Epithelial cell of esophagus (primary cell): ENCODE results near the gene ZNF200.
A peak's percentile ranks its signal among the peaks of the same experiment; 100 is the strongest.

Experiments
- DNase-seq: peaks from one replicate; pipeline ENCODE4 v3.0.0; 2010; ENCODE audit warnings: low read depth
- H3K4me3 ChIP-seq: 2 replicates; pipeline ENCODE4 v1.5.1; 2011; ENCODE audit warnings: mild to moderate bottlenecking, low read length, control low read depth
- TF ChIP-seq, protein P1 (sequence below): IDR thresholded peaks from 2 replicates; pipeline ENCODE4 v1.5.1; 2011; ENCODE audit warnings: low read depth, mild to moderate bottlenecking, low read length, control low read depth, inconsistent platforms; ENCODE audit not compliant: insufficient read depth; ENCODE audit errors: missing control alignments

ZNF200 gene, protein sequence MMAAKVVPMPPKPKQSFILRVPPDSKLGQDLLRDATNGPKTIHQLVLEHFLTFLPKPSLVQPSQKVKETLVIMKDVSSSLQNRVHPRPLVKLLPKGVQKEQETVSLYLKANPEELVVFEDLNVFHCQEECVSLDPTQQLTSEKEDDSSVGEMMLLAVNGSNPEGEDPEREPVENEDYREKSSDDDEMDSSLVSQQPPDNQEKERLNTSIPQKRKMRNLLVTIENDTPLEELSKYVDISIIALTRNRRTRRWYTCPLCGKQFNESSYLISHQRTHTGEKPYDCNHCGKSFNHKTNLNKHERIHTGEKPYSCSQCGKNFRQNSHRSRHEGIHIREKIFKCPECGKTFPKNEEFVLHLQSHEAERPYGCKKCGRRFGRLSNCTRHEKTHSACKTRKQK

GRCh38 chr16:3234857-3235561 is at the start of gene ZNF200:
ZNF200 (minus strand) TSS chr16:3235158; CDS start chr16:3233755, 1,403 bp downstream.
- peak; percentile 97 for DNase-seq
- TF ChIP-seq, protein P1, sequence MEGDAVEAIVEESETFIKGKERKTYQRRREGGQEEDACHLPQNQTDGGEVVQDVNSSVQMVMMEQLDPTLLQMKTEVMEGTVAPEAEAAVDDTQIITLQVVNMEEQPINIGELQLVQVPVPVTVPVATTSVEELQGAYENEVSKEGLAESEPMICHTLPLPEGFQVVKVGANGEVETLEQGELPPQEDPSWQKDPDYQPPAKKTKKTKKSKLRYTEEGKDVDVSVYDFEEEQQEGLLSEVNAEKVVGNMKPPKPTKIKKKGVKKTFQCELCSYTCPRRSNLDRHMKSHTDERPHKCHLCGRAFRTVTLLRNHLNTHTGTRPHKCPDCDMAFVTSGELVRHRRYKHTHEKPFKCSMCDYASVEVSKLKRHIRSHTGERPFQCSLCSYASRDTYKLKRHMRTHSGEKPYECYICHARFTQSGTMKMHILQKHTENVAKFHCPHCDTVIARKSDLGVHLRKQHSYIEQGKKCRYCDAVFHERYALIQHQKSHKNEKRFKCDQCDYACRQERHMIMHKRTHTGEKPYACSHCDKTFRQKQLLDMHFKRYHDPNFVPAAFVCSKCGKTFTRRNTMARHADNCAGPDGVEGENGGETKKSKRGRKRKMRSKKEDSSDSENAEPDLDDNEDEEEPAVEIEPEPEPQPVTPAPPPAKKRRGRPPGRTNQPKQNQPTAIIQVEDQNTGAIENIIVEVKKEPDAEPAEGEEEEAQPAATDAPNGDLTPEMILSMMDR: no peak
- peak within 1 kb of the TSS; percentile 97 for H3K4me3 ChIP-seq

DNA sequence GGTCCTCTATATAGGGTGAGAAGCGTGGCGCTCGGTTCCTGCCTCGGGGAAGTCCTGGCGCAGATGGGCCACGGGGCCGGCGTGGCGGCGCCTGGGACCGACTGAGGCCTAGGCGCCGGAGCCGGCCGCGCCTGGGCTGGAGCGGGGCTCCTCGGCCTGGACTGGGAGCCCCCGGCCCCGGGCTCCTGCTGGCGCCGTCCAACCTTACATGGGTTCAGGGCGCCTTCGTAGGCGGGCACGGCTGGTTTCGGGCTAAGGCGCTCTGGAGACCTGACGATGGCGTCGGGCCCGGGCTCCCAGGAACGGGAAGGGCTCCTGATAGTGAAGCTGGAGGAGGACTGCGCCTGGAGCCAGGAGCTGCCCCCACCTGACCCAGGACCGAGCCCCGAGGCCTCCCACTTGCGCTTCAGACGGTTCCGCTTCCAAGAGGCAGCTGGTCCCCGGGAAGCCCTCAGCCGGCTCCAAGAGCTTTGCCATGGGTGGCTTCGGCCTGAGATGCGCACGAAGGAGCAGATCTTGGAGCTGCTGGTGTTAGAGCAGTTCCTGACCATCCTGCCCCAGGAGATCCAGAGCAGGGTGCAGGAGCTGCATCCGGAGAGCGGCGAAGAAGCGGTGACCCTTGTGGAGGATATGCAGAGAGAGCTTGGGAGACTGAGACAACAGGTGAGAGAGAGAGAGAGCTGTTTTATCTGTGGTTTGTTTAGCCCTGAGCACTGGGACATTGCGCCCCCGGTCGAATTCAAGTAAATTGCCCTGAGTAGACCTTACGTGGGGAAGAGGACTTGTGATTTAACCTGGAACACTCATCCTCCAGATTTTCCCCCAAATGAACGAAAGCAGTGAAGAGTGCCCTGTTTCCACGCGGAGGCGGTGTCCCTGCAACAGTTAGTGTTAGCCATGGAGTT is 48.8 kb upstream of the ZNF200 start:
- TF ChIP-seq, protein P1: no peak
- peak overlapping the region; percentile 95 for H3K4me3 ChIP-seq
- peak; percentile 10 for DNase-seq

DNA sequence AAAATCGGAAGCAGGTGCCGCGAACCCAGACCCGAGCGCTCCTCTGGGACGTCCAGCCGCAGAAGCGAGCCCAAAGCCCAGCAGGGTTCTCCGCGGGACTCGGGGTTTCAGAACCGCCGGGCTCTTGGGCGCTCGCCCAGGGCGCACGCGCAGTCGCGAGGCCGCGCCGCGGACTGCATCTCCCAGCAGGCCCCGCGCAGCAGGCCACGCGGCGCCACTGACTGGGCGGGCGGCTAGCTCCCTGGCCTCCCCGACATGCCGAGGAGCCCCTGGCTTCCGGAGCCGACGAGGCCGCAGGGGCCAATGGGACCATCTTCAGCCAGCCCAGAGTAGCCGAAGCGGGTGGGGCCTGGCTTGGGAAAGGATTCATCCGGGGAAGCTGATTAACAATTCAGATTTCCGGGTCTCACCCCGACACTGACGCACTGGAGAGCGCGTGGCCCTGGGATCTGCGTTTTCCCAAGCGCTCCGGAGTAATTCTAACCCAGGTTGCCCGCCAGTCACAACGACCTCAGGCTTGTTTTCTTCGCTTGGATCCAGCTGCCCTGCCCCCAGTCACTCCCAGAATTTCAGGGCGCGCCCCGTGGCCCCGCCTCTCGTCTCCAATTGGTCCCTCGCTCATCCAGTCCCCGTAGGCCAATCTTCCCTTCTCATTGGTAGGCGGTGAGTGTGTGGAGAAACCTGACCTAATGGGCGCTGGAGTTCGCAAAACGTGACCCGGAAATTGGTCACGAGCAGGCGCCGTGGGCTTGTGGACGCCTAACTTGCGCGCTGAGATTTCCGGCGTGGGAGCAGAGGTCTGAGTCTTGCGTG is 48.0 kb upstream of the ZNF200 start, which contains the start of gene ZNF263:
Gene ZNF263, plus strand, starts transcription at position 762 of the 813 bp plus-strand sequence. CDS start 328 bp downstream, outside the sequence.
- TF ChIP-seq, protein P1: no peak
- H3K4me3 ChIP-seq: peak within 1 kb of the TSS; percentile 95
- DNase-seq: peak; percentile 99

- TF ChIP-seq, protein P1: no peak
- peak overlapping the region; percentile 95 for H3K4me3 ChIP-seq
- DNase-seq: no peak
Observed at GRCh38 chr16:3282103-3282729, 47.3 kb upstream of the ZNF200 start.

GRCh38 chr16:3281222-3281820 is 46.4 kb upstream of the ZNF200 start:
- H3K4me3 ChIP-seq: no peak overlapping the region
- no peak for DNase-seq
- TF ChIP-seq, protein P1: no peak
